ENCODE results near the gene IGFBP3.

Gene IGFBP3

GRCh38 chr7:45919231-45919784 is 1.8 kb downstream of the IGFBP3 start:
- DNase-seq (ENCODE audit: low read depth), result no peak
- H3K4me3 ChIP-seq (ENCODE audit: control insufficient read depth, low read depth, low read length), result peak overlapping the region; percentile 64

DNA sequence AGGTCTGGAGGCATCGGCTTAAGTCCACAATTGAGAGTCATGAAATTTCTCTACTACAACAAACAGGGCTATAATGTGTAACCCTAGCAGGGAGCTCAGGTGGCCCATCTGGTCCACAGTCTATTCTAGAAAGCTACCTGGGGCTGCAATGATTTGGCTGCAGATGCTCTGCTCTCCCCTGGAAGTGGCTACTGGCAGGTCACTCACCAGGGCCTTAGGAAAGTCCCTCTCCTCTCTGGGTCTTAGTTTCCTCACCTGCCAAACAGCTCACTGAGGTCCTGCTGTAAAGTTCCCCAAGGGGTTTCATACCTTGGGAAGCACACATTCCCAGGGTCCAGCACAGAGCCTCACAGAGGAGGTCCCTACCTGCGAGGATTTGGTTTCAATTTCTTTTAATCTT is 2.5 kb downstream of the IGFBP3 start:
- DNase-seq (ENCODE audit: low read depth), result no peak
- peak overlapping the region; percentile 64 for H3K4me3 ChIP-seq (ENCODE audit: control insufficient read depth, low read depth, low read length)
- TF ChIP-seq CTCF (IDR thresholded peaks at IDR 0.05; ENCODE audit: control insufficient read depth, insufficient read depth, low read depth, low read length, missing control alignments), result no peak

More at GRCh38 chr7:45919231-45919784, 1.8 kb downstream of the IGFBP3 start:
- no peak for TF ChIP-seq CTCF (IDR thresholded peaks at IDR 0.05; ENCODE audit: control insufficient read depth, insufficient read depth, low read depth, low read length, missing control alignments)

GRCh38 chr7:45917658-45918057 is 3.4 kb downstream of the IGFBP3 start:
- peak overlapping the region; percentile 64 for H3K4me3 ChIP-seq (ENCODE audit: control insufficient read depth, low read depth, low read length)
- TF ChIP-seq CTCF (IDR thresholded peaks at IDR 0.05; ENCODE audit: control insufficient read depth, insufficient read depth, low read depth, low read length, missing control alignments), result peak; percentile 97
- no peak for DNase-seq (ENCODE audit: low read depth)

DNA sequence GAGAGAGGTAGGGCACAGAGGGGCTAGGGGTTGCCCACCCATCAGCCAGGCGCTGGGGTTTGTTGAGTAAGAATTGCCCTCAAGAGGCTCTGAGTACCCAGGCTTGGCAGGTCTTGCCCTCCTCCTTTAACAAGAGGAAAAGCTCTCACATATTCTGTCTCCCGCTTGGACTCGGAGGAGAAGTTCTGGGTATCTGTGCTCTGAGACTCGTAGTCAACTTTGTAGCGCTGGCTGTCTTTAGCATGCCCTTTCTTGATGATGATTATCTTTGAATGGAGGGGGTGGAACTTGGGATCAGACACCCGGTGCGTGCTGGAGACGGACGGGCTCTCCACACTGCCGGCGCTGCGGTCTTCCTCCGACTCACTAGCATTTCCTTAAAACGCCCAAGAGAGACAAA is 4.0 kb downstream of the IGFBP3 start:
- H3K4me3 ChIP-seq (ENCODE audit: control insufficient read depth, low read depth, low read length), result no peak overlapping the region
- no peak for TF ChIP-seq CTCF (IDR thresholded peaks at IDR 0.05; ENCODE audit: control insufficient read depth, insufficient read depth, low read depth, low read length, missing control alignments)
- DNase-seq (ENCODE audit: low read depth), result no peak

DNA sequence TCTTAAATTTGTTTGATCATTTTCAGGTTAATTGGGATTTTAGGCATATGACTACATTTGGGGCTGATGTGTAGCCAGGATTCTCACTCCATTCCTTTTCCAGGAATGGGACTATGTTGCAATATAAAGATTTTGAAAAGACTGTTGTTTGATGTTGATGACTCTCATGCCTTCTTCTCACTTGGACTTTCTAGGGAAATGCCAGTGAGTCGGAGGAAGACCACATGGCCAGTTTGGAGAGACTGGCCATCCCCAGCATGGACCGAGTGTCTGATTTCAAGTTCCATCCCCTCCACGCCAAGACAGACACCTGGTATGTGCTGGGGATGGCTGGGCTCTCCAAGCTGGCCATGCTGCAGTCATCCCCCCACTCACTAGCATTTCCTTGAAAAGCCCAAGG is 5.5 kb downstream of the IGFBP3 start:
- TF ChIP-seq CTCF (IDR thresholded peaks at IDR 0.05; ENCODE audit: control insufficient read depth, insufficient read depth, low read depth, low read length, missing control alignments), result no peak
- H3K4me3 ChIP-seq (ENCODE audit: control insufficient read depth, low read depth, low read length), result no peak overlapping the region
- no peak for DNase-seq (ENCODE audit: low read depth)

GRCh38 chr7:45914911-45915310 is 6.2 kb downstream of the IGFBP3 start:
- H3K4me3 ChIP-seq (ENCODE audit: control insufficient read depth, low read depth, low read length), result no peak overlapping the region
- DNase-seq (ENCODE audit: low read depth), result no peak
- no peak for TF ChIP-seq CTCF (IDR thresholded peaks at IDR 0.05; ENCODE audit: control insufficient read depth, insufficient read depth, low read depth, low read length, missing control alignments)

DNA sequence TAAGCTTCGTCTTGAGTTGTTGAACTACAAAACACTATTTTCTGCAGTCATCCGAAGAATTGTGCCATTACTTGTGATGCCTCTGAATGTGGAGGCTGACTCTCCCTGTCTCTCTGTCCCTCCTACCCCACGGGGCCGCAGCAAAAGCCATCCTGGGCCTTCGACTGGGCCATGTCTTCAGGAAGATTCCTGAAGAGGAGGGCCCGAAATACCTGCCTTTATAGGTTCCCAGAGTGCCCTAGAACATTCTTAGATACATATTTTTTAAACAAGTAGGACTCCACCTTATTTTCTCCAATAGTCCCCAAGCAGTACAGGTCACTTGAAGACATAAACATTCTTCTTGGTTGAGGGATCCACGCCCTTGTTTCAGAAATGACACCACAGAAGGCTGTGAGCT is 8.1 kb downstream of the IGFBP3 start:
- H3K4me3 ChIP-seq (ENCODE audit: control insufficient read depth, low read depth, low read length), result no peak overlapping the region
- no peak for TF ChIP-seq CTCF (IDR thresholded peaks at IDR 0.05; ENCODE audit: control insufficient read depth, insufficient read depth, low read depth, low read length, missing control alignments)
- DNase-seq (ENCODE audit: low read depth), result no peak

All from AG09309 (cell line).